Astrocyte (in vitro differentiated cells and primary cell): Measurements from ENCODE around the gene SLC5A7. TPM values are rescaled to one million over a fixed set of nuclear protein-coding genes. Genes with fewer than 3 reads are reported as not detected.

Source experiments
- DNase-seq: peaks from one replicate; pipeline ENCODE4 v3.0.0-alpha.2; 2010; ENCODE audit warnings: low read depth
- FAIRE-seq: peaks from 2 replicates; lab custom pipeline; 2011; peaks lifted over from hg19 to GRCh38; lab: Jason Lieb, UNC
- H2AFZ ChIP-seq: 2 replicates; pipeline ENCODE4 v1.6.0; 2012; ENCODE audit warnings: low read depth, low read length, inconsistent platforms
- H3K27ac ChIP-seq: 2 replicates; pipeline ENCODE4 v1.5.1; 2011; ENCODE audit warnings: low read depth, low read length, inconsistent platforms
- H3K27me3 ChIP-seq: 2 replicates; pipeline ENCODE4 v1.6.0; 2011; ENCODE audit warnings: low read length, inconsistent platforms; ENCODE audit not compliant: insufficient read depth
- H3K36me3 ChIP-seq: 2 replicates; pipeline ENCODE4 v1.5.1; 2011; ENCODE audit warnings: low read length, inconsistent platforms; ENCODE audit not compliant: insufficient read depth
- H3K4me1 ChIP-seq: 2 replicates; pipeline ENCODE4 v1.5.1; 2011; ENCODE audit warnings: low read length, inconsistent platforms; ENCODE audit not compliant: insufficient read depth
- H3K4me2 ChIP-seq: 2 replicates; pipeline ENCODE4 v1.6.0; 2012; ENCODE audit warnings: low read length, inconsistent platforms
- H3K4me3 ChIP-seq: 2 replicates; pipeline ENCODE4 v1.5.1; 2011; ENCODE audit warnings: low read depth, mild to moderate bottlenecking, low read length, inconsistent platforms; ENCODE audit not compliant: insufficient read depth
- H3K79me2 ChIP-seq: 2 replicates; pipeline ENCODE4 v1.6.0; 2012; ENCODE audit warnings: mild to moderate bottlenecking, low read length, inconsistent platforms; ENCODE audit not compliant: insufficient read depth
- H3K9ac ChIP-seq: 2 replicates; pipeline ENCODE4 v1.6.0; 2012; ENCODE audit warnings: mild to moderate bottlenecking, low read length, inconsistent platforms
- H3K9me3 ChIP-seq: 2 replicates; pipeline ENCODE4 v1.5.1; 2012; ENCODE audit warnings: low read depth, mild to moderate bottlenecking, low read length, inconsistent platforms; ENCODE audit not compliant: insufficient read depth
- H4K20me1 ChIP-seq: 2 replicates; pipeline ENCODE4 v1.6.0; 2012; ENCODE audit warnings: low read length, inconsistent platforms; ENCODE audit not compliant: insufficient read depth
- H3K27ac Mint-ChIP-seq: one replicate; pipeline ENCODE4 v1.8.0; 2021; ENCODE audit warnings: mild to moderate bottlenecking, mixed read lengths; ENCODE audit not compliant: unreplicated experiment
- H3K27me3 Mint-ChIP-seq: one replicate; pipeline ENCODE4 v1.8.0; 2021; ENCODE audit warnings: low read depth, mixed read lengths; ENCODE audit not compliant: unreplicated experiment
- H3K36me3 Mint-ChIP-seq: one replicate; pipeline ENCODE4 v1.8.0; 2021; ENCODE audit warnings: low read depth, mixed read lengths; ENCODE audit not compliant: unreplicated experiment
- H3K4me1 Mint-ChIP-seq: one replicate; pipeline ENCODE4 v1.8.0; 2021; ENCODE audit warnings: low read depth, mixed read lengths; ENCODE audit not compliant: unreplicated experiment
- H3K4me3 Mint-ChIP-seq: one replicate; pipeline ENCODE4 v1.8.0; 2021; ENCODE audit warnings: mild to moderate bottlenecking, moderate library complexity, mixed read lengths; ENCODE audit not compliant: unreplicated experiment
- H3K9me3 Mint-ChIP-seq: one replicate; pipeline ENCODE4 v1.8.0; 2021; ENCODE audit warnings: mild to moderate bottlenecking, mixed read lengths; ENCODE audit not compliant: unreplicated experiment
- EZH2 ChIP-seq: IDR thresholded peaks from 2 replicates; pipeline ENCODE4 v1.6.1; 2012; ENCODE audit warnings: mild to moderate bottlenecking, low read length, inconsistent platforms; ENCODE audit not compliant: insufficient read depth
- total RNA-seq: library from RNA; stranded (reverse); gene quantifications from 2 replicates; pipeline ENCODE4 v1.2.1, GENCODE V29; 2021
- TF ChIP-seq, protein P1 (sequence below): IDR thresholded peaks from 2 replicates; pipeline ENCODE4 v1.5.1; 2011; ENCODE audit warnings: low read depth, mild to moderate bottlenecking, inconsistent platforms, low read length, moderate library complexity; ENCODE audit not compliant: insufficient read depth

The SLC5A7 gene
- total RNA-seq, 1 donor from 2014 or later: 0.05 TPM

DNA sequence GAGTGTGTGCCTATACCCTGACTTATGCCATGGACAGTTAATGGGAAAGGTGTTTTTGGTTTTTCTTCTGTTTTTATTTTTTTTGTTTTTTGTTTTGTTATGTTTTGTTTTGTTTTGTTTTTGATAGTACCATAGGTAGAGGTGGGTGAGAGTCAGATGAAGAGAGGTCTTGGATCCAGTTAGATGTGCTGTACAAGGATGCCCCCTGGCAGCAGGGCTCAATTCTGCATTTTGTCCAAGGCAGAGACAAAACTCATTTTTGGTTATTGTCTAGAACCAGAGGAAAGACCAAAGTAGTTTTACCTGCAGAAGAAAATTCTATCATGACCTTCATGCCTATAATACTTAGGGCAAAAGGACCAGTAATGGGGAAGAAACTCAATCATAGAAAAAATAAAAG is 48.5 kb downstream of the SLC5A7 start:
- Mint-ChIP-seq H3K9me3 (peaks cover 12% of the 10 kb centered on the region), H3K36me3 (no peaks in the 10 kb centered on the region), H3K27me3 (no peaks in the 10 kb centered on the region), H3K4me1 (no peaks in the 10 kb centered on the region), H3K27ac (no peak overlapping the region), H3K4me3 (no peak overlapping the region)
- Histone ChIP-seq H3K27me3 (no peaks in the 10 kb centered on the region), H3K9ac (no peak overlapping the region), H3K79me2 (no peaks in the 10 kb centered on the region), H4K20me1 (no peaks in the 10 kb centered on the region), H3K4me3 (no peak overlapping the region), H3K4me2 (no peak overlapping the region), H2AFZ (no peak overlapping the region), H3K4me1 (no peaks in the 10 kb centered on the region), H3K27ac (no peak overlapping the region), H3K36me3 (no peaks in the 10 kb centered on the region), H3K9me3 (no peaks in the 10 kb centered on the region)
- FAIRE-seq: no peak
- no peak for DNase-seq
- TF ChIP-seq EZH2: no peak
- TF ChIP-seq, protein P1, sequence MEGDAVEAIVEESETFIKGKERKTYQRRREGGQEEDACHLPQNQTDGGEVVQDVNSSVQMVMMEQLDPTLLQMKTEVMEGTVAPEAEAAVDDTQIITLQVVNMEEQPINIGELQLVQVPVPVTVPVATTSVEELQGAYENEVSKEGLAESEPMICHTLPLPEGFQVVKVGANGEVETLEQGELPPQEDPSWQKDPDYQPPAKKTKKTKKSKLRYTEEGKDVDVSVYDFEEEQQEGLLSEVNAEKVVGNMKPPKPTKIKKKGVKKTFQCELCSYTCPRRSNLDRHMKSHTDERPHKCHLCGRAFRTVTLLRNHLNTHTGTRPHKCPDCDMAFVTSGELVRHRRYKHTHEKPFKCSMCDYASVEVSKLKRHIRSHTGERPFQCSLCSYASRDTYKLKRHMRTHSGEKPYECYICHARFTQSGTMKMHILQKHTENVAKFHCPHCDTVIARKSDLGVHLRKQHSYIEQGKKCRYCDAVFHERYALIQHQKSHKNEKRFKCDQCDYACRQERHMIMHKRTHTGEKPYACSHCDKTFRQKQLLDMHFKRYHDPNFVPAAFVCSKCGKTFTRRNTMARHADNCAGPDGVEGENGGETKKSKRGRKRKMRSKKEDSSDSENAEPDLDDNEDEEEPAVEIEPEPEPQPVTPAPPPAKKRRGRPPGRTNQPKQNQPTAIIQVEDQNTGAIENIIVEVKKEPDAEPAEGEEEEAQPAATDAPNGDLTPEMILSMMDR: no peak

DNA sequence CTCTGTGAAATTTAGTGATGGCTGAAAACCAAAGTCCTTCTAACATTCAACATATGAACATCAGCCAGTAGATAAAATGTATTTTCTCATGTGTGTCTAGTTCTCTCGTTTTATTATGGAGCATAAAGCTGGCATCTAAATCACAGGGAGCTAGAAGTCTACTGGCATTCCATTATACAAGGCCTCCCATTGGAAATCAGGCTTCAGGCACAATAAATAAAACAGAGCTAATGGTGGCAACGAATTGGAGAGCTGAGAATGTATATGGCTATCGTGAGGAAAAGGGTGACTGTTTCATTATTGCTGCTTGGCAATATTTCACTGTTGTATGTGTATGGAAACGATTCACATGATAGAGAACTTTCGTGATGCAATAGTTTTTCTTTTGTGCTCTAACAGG is 62.4 kb downstream of the SLC5A7 start:
- Histone ChIP-seq H3K4me3 (no peak overlapping the region), H4K20me1 (no peaks in the 10 kb centered on the region), H3K79me2 (no peaks in the 10 kb centered on the region), H3K27ac (no peak overlapping the region), H3K4me1 (no peaks in the 10 kb centered on the region), H3K9ac (no peak overlapping the region), H2AFZ (no peak overlapping the region), H3K9me3 (peaks cover 11% of the 10 kb centered on the region), H3K27me3 (no peaks in the 10 kb centered on the region), H3K4me2 (no peak overlapping the region), H3K36me3 (no peaks in the 10 kb centered on the region)
- no peak for FAIRE-seq
- TF ChIP-seq, protein P1: no peak
- no peak for TF ChIP-seq EZH2
- Mint-ChIP-seq H3K27ac (no peak overlapping the region), H3K4me1 (no peaks in the 10 kb centered on the region), H3K9me3 (peaks cover 12% of the 10 kb centered on the region), H3K27me3 (no peaks in the 10 kb centered on the region), H3K36me3 (no peaks in the 10 kb centered on the region), H3K4me3 (no peak overlapping the region)
- DNase-seq: no peak

DNA sequence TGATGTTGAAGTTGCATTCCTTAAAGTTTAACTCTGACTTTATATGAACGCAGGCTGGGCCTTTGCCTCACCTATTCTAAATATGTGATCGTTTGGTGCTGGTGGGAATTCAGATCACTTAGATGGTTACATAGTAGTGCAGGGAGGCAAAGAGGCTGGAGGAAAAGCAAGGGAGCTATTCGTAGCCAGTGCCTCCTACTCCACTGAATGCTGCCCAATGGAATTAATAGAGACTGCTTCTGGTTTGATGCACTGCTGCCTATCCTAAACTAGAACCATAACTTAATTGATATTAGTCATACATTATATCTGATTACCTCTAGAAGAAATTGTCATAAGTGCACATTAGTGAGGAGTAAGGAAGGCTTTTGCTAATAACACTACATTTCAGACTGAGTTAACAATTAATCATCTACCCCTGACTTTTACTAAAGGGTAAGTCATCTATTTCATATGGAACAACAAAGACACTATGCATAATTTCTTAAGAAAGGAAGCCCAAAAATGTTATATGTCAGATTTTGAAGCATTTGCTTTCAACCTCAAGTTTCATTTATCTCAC is 72.3 kb downstream of the SLC5A7 start:
- Mint-ChIP-seq H3K4me3 (no peak overlapping the region), H3K36me3 (no peaks in the 10 kb centered on the region), H3K9me3 (no peaks in the 10 kb centered on the region), H3K27ac (no peak overlapping the region), H3K4me1 (no peaks in the 10 kb centered on the region), H3K27me3 (no peaks in the 10 kb centered on the region)
- Histone ChIP-seq H3K36me3 (no peaks in the 10 kb centered on the region), H3K27ac (no peak overlapping the region), H3K9ac (no peak overlapping the region), H2AFZ (no peak overlapping the region), H3K79me2 (no peaks in the 10 kb centered on the region), H3K9me3 (no peaks in the 10 kb centered on the region), H3K4me3 (no peak overlapping the region), H3K4me1 (no peaks in the 10 kb centered on the region), H4K20me1 (no peaks in the 10 kb centered on the region), H3K4me2 (no peak overlapping the region), H3K27me3 (no peaks in the 10 kb centered on the region)
- TF ChIP-seq, protein P1: no peak
- no peak for TF ChIP-seq EZH2
- DNase-seq (no peak), FAIRE-seq (no peak)
